Right ventricle myocardium inferior (tissue), 1 donor: ENCODE data around the gene MORC2. TPM values are rescaled to one million over a fixed set of nuclear protein-coding genes. Genes with fewer than 3 reads are reported as not detected.

Source experiments
- ATAC-seq: fragments of 200-7000 bp; cut with Tn5 transposase; one replicate; pipeline ENCODE4 v1.9.1; 2020; ENCODE audit warnings: mild to moderate bottlenecking, moderate library complexity
- DNase-seq: peaks from one replicate; pipeline ENCODE4 v3.0.0; 2021; ENCODE audit errors: missing footprints
- intact Hi-C: fragments of 100-400 bp; cut with DNase I; formaldehyde crosslinking; loops from one replicate; pipeline ENCODE4 v1.11.0; 2022
- long read RNA-seq: library from polyadenylated mRNA; unstranded; transcript quantifications from one replicate; pipeline ENCODE4 v2.0.0, GENCODE V29; 2021
- total RNA-seq: library from RNA; stranded (reverse); fragmentation: NEBNext Ultra II Directional; extraction: Animal tissue kit (Norgen Biotek cat#: 25700); gene quantifications from one replicate; pipeline ENCODE4 v1.2.1, GENCODE V29; 2021
- donor health status: DM: no; HTN: yes; CAD: no; lungs with severe emphysema.

MORC2 gene
- total RNA-seq: 17.3 TPM
- long read RNA-seq, full-length matches to known transcripts: 17 of 27 reads
- long read RNA-seq, partial matches to known transcripts: 1 of 27 reads
- long read RNA-seq, other reads (novel, unspliced or antisense): 9 of 27 reads

DNA sequence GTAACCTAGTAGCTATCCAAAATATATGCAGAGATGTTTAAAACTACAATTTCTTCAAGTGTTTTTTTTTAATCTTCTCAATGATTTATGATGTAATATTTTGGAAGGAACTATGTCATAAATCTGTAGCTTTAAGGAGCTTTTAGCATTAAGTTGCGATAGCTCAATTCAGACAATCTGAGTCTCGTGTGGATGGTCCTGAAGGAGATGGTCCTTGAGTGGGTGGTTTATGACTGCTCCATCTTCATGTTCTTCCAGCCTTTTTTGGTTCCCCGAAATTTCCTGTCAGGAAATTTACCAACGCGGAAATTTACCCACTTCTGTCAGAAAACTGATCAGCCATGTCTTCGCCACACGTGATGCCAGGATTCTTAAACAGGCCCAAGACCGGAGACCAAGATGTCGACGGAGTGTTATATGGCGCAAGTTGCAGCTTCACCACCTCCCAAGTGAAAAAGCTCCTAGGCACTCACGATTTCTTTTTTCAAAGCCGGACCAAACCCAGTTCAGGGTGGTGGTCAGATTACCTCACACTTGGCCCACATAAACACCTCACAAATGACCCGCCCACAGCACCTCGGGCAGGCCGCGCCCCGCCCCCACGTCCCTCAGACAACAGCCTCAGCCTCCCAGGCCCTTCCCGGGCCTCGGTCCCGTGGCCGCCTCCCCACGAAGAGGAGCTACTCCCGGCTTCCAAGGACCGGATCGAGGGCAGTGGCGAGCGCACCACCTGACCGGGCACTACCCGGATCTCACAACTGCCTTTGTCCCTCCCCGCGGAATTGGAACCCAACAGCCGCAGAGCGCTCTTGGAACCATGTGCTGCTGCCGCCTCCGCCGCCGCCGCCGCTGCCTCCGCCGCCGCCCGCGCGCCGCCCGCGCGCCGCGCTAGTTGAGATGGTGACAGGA, at the start of gene MORC2:
Gene MORC2 (minus strand): TSS at position 760 of the 909 bp plus-strand sequence. CDS start 885 bp downstream, outside the sequence.
- peak; percentile 15 for ATAC-seq
- intact Hi-C loops: loop anchor here (2.0 to 5.0 kb wide), 4 partner anchors 21 to 194 kb away; partner anchors contain the start of gene RNF185
- peak; percentile 87 for DNase-seq

- ATAC-seq (no peak), DNase-seq (no peak)
- intact Hi-C loops: no loop called here
Measured at GRCh38 chr22:31005535-31005934, 37.0 kb upstream of the MORC2 start.

DNA sequence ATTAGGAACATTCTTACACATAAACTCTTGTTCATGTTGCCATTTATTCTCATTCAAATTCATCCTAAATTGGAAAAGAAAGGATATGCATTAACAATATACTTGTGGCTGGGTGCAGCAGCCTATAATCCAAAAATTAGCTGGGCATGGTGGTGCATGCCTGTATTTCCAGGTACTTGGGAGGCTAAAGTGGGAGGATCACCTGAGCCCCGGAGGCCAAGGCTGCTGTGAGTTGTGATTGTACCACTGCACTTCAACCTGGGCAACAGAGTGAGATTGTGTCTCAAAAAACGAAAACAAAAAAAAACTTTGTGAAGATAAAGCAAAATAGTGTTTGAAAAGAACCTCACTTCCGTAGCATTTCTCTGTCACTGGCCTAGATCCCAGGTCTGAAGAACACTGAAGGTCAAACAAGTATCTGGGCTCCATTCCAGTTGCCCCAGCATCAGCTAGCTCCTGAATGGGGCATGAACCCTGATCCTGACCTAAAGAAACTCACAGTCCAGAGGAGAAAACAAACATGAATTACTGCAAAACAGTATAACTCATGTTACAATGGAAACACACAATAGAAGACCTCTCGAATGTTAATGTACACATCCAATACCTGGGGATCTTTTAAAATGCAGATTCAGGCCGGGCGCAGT, 32.7 kb upstream of the MORC2 start:
- intact Hi-C loops: no loop called here
- no peak for DNase-seq
- ATAC-seq: no peak

GRCh38 chr22:30998329-30998728, 29.8 kb upstream of the MORC2 start:
- intact Hi-C loops: no loop called here
- DNase-seq: no peak
- no peak for ATAC-seq

GRCh38 chr22:30996462-30996861, 27.9 kb upstream of the MORC2 start:
- DNase-seq: no peak
- no peak for ATAC-seq
- intact Hi-C loops: no loop called here

GRCh38 chr22:30994960-30995359, 26.4 kb upstream of the MORC2 start:
- DNase-seq: no peak
- ATAC-seq: no peak
- intact Hi-C loops: no loop called here

DNA sequence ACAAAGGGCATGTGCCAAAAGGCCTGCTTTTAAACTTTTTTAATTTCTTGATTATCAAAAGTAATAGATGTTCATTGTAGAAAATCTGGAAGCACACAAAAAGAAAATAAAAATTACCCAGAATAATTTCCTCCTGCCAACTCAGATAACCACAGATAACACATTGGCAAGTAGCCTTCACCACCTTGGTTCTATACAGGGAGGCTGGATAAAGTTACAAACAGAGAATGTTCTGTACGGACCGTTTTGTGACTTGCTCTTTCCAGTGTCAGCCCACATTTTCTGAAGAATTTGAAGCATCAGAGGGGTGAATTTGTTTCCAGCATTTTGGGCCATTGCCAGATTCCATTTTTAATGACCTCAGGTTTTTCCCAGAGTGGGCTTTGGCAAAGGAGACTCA, 24.0 kb upstream of the MORC2 start:
- intact Hi-C loops: no loop called here
- DNase-seq: no peak
- ATAC-seq: no peak

DNA sequence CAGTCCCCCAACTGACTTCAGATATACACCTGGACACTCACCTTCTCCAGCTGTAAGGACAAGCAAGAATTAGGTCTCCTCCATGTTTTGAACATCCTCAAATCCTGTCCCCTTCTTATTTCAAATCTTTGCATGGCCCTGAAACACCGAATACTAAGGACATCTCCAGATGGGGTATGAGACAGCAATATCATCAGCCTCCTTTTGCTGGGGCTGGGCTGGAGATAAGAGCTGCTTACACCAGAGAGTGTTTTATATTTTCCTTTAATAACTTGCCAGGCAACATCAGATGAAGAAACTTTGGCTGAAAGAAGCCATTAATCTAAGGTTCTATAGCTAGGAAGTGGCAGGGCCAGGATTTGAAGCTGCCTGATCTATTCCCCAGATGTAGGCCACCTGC, 22.1 kb upstream of the MORC2 start:
- no peak for DNase-seq
- no peak for ATAC-seq
- intact Hi-C loops: no loop called here

- DNase-seq (no peak), ATAC-seq (no peak)
- intact Hi-C loops: no loop called here
Measured at GRCh38 chr22:30989474-30989873, 20.9 kb upstream of the MORC2 start.

DNA sequence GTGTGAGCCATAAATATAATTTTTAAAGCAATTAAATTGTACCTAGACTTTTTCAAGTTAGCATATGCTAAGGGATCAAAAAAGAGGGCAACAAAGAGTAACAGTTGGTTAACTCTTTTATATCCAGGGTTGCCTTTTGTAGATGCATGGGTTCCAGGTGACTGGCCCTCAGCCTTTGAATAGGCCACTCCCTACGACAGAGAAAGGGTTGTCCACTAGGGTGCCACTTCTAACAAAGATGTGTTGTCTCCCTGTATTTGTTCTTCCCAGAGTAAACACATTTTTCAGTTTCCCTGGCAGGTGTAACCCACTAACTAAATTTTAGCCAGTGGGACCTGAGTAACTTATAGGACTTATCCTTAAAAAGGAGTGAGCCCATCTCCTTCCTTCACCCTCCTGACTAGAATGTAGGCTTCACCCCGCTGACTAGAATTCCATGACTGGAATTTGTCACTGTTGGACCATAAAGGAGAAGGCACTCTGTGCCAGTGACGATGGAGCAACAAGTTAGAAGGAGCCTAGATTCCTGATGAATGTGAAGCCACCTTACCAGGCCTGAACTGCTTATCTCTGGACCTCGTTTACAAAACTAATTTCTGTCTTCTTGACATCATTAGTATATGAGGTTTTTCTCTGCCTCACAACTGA, 17.1 kb upstream of the MORC2 start:
- ATAC-seq (no peak), DNase-seq (no peak)
- intact Hi-C loops: no loop called here

- intact Hi-C loops: no loop called here
- DNase-seq (no peak), ATAC-seq (no peak)
Measured at GRCh38 chr22:30984317-30984716, 15.7 kb upstream of the MORC2 start.

DNA sequence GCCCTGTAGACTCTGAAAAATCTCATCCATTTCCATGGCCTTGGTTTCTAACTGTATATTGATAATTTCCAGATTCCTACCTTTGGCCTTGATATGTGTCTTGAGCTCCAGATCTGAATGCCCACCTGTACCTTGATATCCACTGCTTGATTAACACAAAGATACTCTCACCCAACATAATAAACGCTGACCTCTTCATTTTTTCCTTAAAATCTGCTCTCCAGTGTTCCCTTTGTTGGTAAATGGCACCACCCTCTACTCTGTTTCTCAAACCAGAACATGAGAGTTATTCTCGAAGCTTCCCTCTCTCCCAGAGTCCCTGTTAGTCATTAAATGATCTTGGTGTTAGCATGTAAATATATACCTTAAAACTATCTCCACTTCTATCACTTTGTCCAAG, 13.9 kb upstream of the MORC2 start:
- intact Hi-C loops: no loop called here
- no peak for DNase-seq
- ATAC-seq: no peak

GRCh38 chr22:30979932-30980331, 11.4 kb upstream of the MORC2 start:
- intact Hi-C loops: no loop called here
- no peak for DNase-seq
- no peak for ATAC-seq

GRCh38 chr22:30978304-30978962, 9.9 kb upstream of the MORC2 start:
- no peak for DNase-seq
- ATAC-seq: no peak
- intact Hi-C loops: no loop called here

DNA sequence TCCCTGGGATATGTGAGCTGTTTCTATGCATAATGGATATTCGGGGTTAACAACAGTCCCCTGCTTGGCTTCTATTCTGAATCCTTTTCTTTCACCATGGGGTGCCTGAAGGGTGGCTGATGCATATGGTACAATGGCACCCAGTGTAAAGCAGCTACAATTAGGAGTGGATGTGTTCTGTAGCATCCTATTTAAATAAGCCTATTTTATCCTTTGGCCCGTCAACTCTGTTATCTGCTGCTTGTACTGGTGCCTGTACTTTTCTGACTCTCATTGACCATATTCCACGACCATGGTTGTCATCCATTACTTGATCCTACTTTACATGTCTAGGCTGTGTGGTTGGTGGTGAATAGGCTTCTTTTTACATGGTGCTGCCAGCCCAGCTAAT, 1.8 kb upstream of the MORC2 start:
- ATAC-seq: no peak
- DNase-seq: no peak
- intact Hi-C loops: no loop called here

GRCh38 chr22:30969532-30970355, 1.2 kb upstream of the MORC2 start:
- DNase-seq (no peak), ATAC-seq (peak; percentile 30)
- intact Hi-C loops: loop anchor here (1.0 to 5.0 kb wide), 5 partner anchors 23 to 193 kb away; partner anchors contain the start of gene RNF185

- intact Hi-C loops: loop anchor here (1.0 to 5.0 kb wide), 5 partner anchors 22 to 193 kb away; partner anchors contain the start of gene RNF185
Measured at GRCh38 chr22:30968924-30969531, 454 bp upstream of the MORC2 start, which contains the start of gene TUG1. TSS of gene TUG1 (plus strand) at chr22:30969265.

More at GRCh38 chr22:30968924-30969531, 454 bp upstream of the MORC2 start, which contains the start of gene TUG1:
- DNase-seq (peak; percentile 99), ATAC-seq (peak; percentile 99)
